WTC11 (cell line): ENCODE data around the gene PUDP. TPM values are rescaled to one million over a fixed set of nuclear protein-coding genes. Genes with fewer than 3 reads are reported as not detected.

Experiments used
- ATAC-seq: fragments of 200-7000 bp; cut with Tn5 transposase; 2 replicates; pipeline ENCODE4 v1.10.0; 2021; ENCODE audit warnings: mild to moderate bottlenecking, moderate library complexity
- CTCF ChIA-PET: fragments of 300-600 bp; sonication (Branson Sonifier 250); formaldehyde crosslinking; loops from one replicate; lab custom pipeline; 2021; ENCODE audit warnings: antibody characterized with exemption; lab: Charles Lee
- POLR2A ChIA-PET: fragments of 350-600 bp; sonication (Branson Sonifier 250); formaldehyde crosslinking; loops from one replicate; lab custom pipeline; 2021; ENCODE audit warnings: antibody characterized with exemption; lab: Charles Lee
- DNase-seq: peaks from one replicate; pipeline ENCODE4 v3.0.0; 2021; ENCODE audit warnings: low spot score
- H3K27ac Mint-ChIP-seq: 2 replicates; pipeline ENCODE4 v1.8.0; 2021; ENCODE audit warnings: mixed read lengths
- H3K27me3 Mint-ChIP-seq: 2 replicates; pipeline ENCODE4 v1.8.0; 2021; ENCODE audit warnings: low read depth, mild to moderate bottlenecking, moderate library complexity, mixed read lengths
- H3K36me3 Mint-ChIP-seq: 2 replicates; pipeline ENCODE4 v1.8.0; 2021; ENCODE audit warnings: mixed read lengths
- H3K4me1 Mint-ChIP-seq: 2 replicates; pipeline ENCODE4 v1.8.0; 2022; ENCODE audit warnings: mixed read lengths
- H3K4me3 Mint-ChIP-seq: 2 replicates; pipeline ENCODE4 v1.8.0; 2021; ENCODE audit warnings: mild to moderate bottlenecking, moderate library complexity, mixed read lengths
- H3K9me3 Mint-ChIP-seq: 2 replicates; pipeline ENCODE4 v1.8.0; 2021; ENCODE audit warnings: mixed read lengths
- CBFB ChIP-seq: sonication (generic); formaldehyde crosslinking; IDR thresholded peaks from 2 replicates; pipeline ENCODE4 v1.8.1; 2022; ENCODE audit warnings: mild to moderate bottlenecking, low read depth, missing genetic modification reagents
- ELF4 ChIP-seq: sonication (generic); formaldehyde crosslinking; IDR thresholded peaks from 2 replicates; pipeline ENCODE4 v1.8.1; 2022; ENCODE audit warnings: low read depth, mild to moderate bottlenecking, moderate library complexity, missing genetic modification reagents
- EMX1 ChIP-seq: fragments of 250-450 bp; sonication (Bioruptor Pico); IDR thresholded peaks from 2 replicates; pipeline ENCODE4 v1.8.0; 2021; ENCODE audit warnings: mild to moderate bottlenecking
- GTF2I ChIP-seq: fragments of 250-450 bp; sonication (Bioruptor Pico); conservative IDR thresholded peaks from 2 replicates; pipeline ENCODE4 v1.4.0; 2021; ENCODE audit warnings: mild to moderate bottlenecking
- HMGA2 ChIP-seq: fragments of 250-450 bp; sonication (Bioruptor Pico); IDR thresholded peaks from 2 replicates; pipeline ENCODE4 v1.4.0; 2021; ENCODE audit warnings: mild to moderate bottlenecking, moderate library complexity
- KAT7 ChIP-seq: sonication (generic); formaldehyde crosslinking; IDR thresholded peaks from 2 replicates; pipeline ENCODE4 v1.8.1; 2023; ENCODE audit warnings: missing genetic modification reagents, mild to moderate bottlenecking, borderline replicate concordance
- MXD4 ChIP-seq: fragments of 250-450 bp; sonication (Bioruptor Pico); IDR thresholded peaks from 2 replicates; pipeline ENCODE4 v1.8.0; 2021; ENCODE audit warnings: mild to moderate bottlenecking, moderate library complexity, borderline replicate concordance
- NFE2L1 ChIP-seq: sonication (generic); formaldehyde crosslinking; IDR thresholded peaks from 2 replicates; pipeline ENCODE4 v1.8.1; 2023; ENCODE audit warnings: missing genetic modification reagents
- NFYB ChIP-seq: sonication (generic); formaldehyde crosslinking; conservative IDR thresholded peaks from 2 replicates; pipeline ENCODE4 v1.8.0; 2022; ENCODE audit warnings: low read depth, missing genetic modification reagents
- NR3C1 ChIP-seq: sonication (generic); formaldehyde crosslinking; conservative IDR thresholded peaks from 2 replicates; pipeline ENCODE4 v1.8.1; 2023; ENCODE audit warnings: low read depth, mild to moderate bottlenecking, missing genetic modification reagents
- RORB ChIP-seq: fragments of 250-450 bp; sonication (Bioruptor Pico); IDR thresholded peaks from 2 replicates; pipeline ENCODE4 v1.9.0; 2021; ENCODE audit warnings: mild to moderate bottlenecking
- TEAD1 ChIP-seq: sonication (generic); formaldehyde crosslinking; IDR thresholded peaks from 2 replicates; pipeline ENCODE4 v1.8.0; 2022; ENCODE audit warnings: mild to moderate bottlenecking, missing genetic modification reagents
- TP53 ChIP-seq: sonication (generic); formaldehyde crosslinking; IDR thresholded peaks from 2 replicates; pipeline ENCODE4 v1.8.1; 2023; ENCODE audit warnings: mild to moderate bottlenecking, missing genetic modification reagents
- ZNF138 ChIP-seq: sonication (generic); formaldehyde crosslinking; conservative IDR thresholded peaks from 2 replicates; pipeline ENCODE4 v1.8.1; 2022; ENCODE audit warnings: mild to moderate bottlenecking, moderate library complexity, missing genetic modification reagents
- ZNF423 ChIP-seq: fragments of 250-450 bp; sonication (Bioruptor Pico); IDR thresholded peaks from 2 replicates; pipeline ENCODE4 v2.1.2; 2022; ENCODE audit warnings: mild to moderate bottlenecking, moderate library complexity
- total RNA-seq: library from RNA; stranded (reverse); gene quantifications from 3 replicates; pipeline ENCODE4 v1.2.3, GENCODE V29; 2021
- TF ChIP-seq, protein P1 (sequence below): sonication (generic); formaldehyde crosslinking; IDR thresholded peaks from 2 replicates; pipeline ENCODE4 v1.8.1; 2023; ENCODE audit warnings: mild to moderate bottlenecking, missing genetic modification reagents, moderate library complexity
- TF ChIP-seq, protein P2 (sequence below): sonication (generic); formaldehyde crosslinking; IDR thresholded peaks from 2 replicates; pipeline ENCODE4 v1.8.0; 2023; ENCODE audit warnings: missing genetic modification reagents
- TF ChIP-seq, protein P3 (sequence below): sonication (generic); formaldehyde crosslinking; IDR thresholded peaks from 2 replicates; pipeline ENCODE4 v1.8.1; 2023; ENCODE audit warnings: mild to moderate bottlenecking, missing genetic modification reagents, moderate library complexity
- TF ChIP-seq, protein P4 (sequence below): sonication (generic); formaldehyde crosslinking; IDR thresholded peaks from 2 replicates; pipeline ENCODE4 v1.8.1; 2022; ENCODE audit warnings: low read depth, mild to moderate bottlenecking, moderate library complexity, missing genetic modification reagents, borderline replicate concordance
- TF ChIP-seq, protein P5 (sequence below): sonication (generic); formaldehyde crosslinking; IDR thresholded peaks from 2 replicates; pipeline ENCODE4 v1.8.1; 2022; ENCODE audit warnings: missing genetic modification reagents, borderline replicate concordance
- TF ChIP-seq, protein P6 (sequence below): sonication (generic); formaldehyde crosslinking; IDR thresholded peaks from 2 replicates; pipeline ENCODE4 v1.8.1; 2022; ENCODE audit warnings: low read depth, missing genetic modification reagents, borderline replicate concordance

PUDP gene
- total RNA-seq, 1 experiment from 2014 or later, result 20.8 TPM

DNA sequence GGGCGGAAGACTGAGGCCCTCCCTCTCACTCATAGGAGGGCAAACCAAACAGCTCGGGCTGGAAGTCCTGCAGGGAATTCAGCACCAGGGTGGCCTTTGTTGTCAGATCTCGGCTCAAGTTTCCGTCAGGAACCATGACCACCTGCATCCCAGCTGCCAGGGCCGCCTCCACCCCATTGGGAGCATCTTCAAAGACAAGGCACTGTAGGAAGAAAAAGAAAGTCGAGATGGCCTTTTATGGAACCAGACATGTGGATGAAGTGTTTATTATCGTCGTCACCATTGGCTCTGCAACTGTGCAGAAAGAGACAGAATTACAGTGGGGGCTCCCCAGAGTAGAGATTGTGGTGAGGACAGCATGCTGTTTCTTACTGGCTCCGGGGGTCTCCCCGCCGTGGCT, 97.7 kb downstream of the PUDP start:
- Mint-ChIP-seq H3K4me1 (peaks cover 16% of the 10 kb centered on the region), H3K4me3 (no peak overlapping the region), H3K36me3 (peaks cover 4% of the 10 kb centered on the region), H3K27ac (peak overlapping the region; percentile 42), H3K27me3 (no peaks in the 10 kb centered on the region), H3K9me3 (no peaks in the 10 kb centered on the region)
- TF ChIP-seq, protein P1, sequence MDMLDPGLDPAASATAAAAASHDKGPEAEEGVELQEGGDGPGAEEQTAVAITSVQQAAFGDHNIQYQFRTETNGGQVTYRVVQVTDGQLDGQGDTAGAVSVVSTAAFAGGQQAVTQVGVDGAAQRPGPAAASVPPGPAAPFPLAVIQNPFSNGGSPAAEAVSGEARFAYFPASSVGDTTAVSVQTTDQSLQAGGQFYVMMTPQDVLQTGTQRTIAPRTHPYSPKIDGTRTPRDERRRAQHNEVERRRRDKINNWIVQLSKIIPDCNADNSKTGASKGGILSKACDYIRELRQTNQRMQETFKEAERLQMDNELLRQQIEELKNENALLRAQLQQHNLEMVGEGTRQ (CRISPR knock-in tag), result no peak
- no peak for TF ChIP-seq ELF4 (CRISPR knock-in tag)
- no peak for TF ChIP-seq NFYB
- no peak for TF ChIP-seq CBFB
- no peak for TF ChIP-seq HMGA2 (CRISPR knock-in tag)
- no peak for TF ChIP-seq NFE2L1 (CRISPR knock-in tag)
- TF ChIP-seq EMX1 (CRISPR knock-in tag), result no peak
- TF ChIP-seq GTF2I (CRISPR knock-in tag), result no peak
- peak; percentile 14 for DNase-seq
- CTCF ChIA-PET, result no interaction called here
- POLR2A ChIA-PET, result no interaction called here
- no peak for ATAC-seq

DNA sequence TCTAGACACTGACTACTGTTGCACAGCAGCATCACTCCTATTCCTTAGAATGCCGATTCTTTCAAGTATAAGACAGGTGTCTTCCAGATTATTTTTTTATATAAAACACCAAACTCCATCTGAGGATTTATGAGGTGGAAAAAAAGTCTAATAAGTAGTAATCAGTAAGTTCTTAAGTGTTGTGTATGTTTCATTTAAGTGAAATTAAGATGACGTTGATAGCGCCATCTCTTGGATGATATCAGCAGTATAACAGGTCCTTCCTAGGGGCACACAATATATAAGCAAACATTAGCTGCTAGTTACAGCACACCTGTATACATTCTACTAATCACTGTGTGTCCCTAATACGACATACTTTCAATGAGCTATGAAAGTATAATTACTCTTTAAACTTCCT, 100.0 kb downstream of the PUDP start:
- ChIA-PET CTCF (interaction anchor here (1.1 kb wide), 1 partner anchor 143 kb away, joined by 3 read pairs; no protein-coding TSS in a partner anchor), POLR2A (no interaction called here)
- TF ChIP-seq KAT7 (CRISPR knock-in tag) (no peak), MXD4 (no peak), NFE2L1 (CRISPR knock-in tag) (no peak), RORB (CRISPR knock-in tag) (no peak), TP53 (CRISPR knock-in tag) (no peak), ZNF423 (CRISPR knock-in tag) (no peak), NR3C1 (CRISPR knock-in tag) (no peak), ZNF138 (CRISPR knock-in tag) (no peak), TEAD1 (CRISPR knock-in tag) (no peak), HMGA2 (CRISPR knock-in tag) (no peak)
- TF ChIP-seq, protein P2, sequence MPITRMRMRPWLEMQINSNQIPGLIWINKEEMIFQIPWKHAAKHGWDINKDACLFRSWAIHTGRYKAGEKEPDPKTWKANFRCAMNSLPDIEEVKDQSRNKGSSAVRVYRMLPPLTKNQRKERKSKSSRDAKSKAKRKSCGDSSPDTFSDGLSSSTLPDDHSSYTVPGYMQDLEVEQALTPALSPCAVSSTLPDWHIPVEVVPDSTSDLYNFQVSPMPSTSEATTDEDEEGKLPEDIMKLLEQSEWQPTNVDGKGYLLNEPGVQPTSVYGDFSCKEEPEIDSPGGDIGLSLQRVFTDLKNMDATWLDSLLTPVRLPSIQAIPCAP, result no peak
- TF ChIP-seq, protein P3, sequence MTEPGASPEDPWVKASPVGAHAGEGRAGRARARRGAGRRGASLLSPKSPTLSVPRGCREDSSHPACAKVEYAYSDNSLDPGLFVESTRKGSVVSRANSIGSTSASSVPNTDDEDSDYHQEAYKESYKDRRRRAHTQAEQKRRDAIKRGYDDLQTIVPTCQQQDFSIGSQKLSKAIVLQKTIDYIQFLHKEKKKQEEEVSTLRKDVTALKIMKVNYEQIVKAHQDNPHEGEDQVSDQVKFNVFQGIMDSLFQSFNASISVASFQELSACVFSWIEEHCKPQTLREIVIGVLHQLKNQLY (CRISPR knock-in tag), result no peak
- TF ChIP-seq, protein P4, sequence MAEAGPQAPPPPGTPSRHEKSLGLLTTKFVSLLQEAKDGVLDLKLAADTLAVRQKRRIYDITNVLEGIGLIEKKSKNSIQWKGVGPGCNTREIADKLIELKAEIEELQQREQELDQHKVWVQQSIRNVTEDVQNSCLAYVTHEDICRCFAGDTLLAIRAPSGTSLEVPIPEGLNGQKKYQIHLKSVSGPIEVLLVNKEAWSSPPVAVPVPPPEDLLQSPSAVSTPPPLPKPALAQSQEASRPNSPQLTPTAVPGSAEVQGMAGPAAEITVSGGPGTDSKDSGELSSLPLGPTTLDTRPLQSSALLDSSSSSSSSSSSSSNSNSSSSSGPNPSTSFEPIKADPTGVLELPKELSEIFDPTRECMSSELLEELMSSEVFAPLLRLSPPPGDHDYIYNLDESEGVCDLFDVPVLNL (CRISPR knock-in tag), result no peak
- TF ChIP-seq, protein P5, sequence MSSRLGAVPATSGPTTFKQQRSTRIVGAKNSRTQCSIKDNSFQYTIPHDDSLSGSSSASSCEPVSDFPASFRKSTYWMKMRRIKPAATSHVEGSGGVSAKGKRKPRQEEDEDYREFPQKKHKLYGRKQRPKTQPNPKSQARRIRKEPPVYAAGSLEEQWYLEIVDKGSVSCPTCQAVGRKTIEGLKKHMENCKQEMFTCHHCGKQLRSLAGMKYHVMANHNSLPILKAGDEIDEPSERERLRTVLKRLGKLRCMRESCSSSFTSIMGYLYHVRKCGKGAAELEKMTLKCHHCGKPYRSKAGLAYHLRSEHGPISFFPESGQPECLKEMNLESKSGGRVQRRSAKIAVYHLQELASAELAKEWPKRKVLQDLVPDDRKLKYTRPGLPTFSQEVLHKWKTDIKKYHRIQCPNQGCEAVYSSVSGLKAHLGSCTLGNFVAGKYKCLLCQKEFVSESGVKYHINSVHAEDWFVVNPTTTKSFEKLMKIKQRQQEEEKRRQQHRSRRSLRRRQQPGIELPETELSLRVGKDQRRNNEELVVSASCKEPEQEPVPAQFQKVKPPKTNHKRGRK (CRISPR knock-in tag), result no peak
- TF ChIP-seq, protein P6, sequence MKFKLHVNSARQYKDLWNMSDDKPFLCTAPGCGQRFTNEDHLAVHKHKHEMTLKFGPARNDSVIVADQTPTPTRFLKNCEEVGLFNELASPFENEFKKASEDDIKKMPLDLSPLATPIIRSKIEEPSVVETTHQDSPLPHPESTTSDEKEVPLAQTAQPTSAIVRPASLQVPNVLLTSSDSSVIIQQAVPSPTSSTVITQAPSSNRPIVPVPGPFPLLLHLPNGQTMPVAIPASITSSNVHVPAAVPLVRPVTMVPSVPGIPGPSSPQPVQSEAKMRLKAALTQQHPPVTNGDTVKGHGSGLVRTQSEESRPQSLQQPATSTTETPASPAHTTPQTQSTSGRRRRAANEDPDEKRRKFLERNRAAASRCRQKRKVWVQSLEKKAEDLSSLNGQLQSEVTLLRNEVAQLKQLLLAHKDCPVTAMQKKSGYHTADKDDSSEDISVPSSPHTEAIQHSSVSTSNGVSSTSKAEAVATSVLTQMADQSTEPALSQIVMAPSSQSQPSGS (CRISPR knock-in tag), result no peak
- no peaks in the 10 kb centered on the region for H3K27me3 Mint-ChIP-seq
- peaks cover under 1% of the 10 kb centered on the region; the same call in 1 of the 2 replicates for H3K9me3 Mint-ChIP-seq
- no peak for DNase-seq
- H3K4me1 Mint-ChIP-seq, result peaks cover 16% of the 10 kb centered on the region
- H3K4me3 Mint-ChIP-seq, result no peak overlapping the region
- H3K36me3 Mint-ChIP-seq, result peaks cover 13% of the 10 kb centered on the region
- no peak for ATAC-seq
- no peak overlapping the region for H3K27ac Mint-ChIP-seq
